SK-N-SH (cell line): ENCODE results near the gene TUT4. TPM values are rescaled to one million over a fixed set of nuclear protein-coding genes. Genes with fewer than 3 reads are reported as not detected.

Source experiments
- CTCF ChIA-PET: fragments of 300-600, 350-600 bp; formaldehyde crosslinking; extraction: SDS; loops from one replicate; lab custom pipeline; 2021; lab: Yijun Ruan, JAX
- POLR2A ChIA-PET: fragments of 350-600 bp; sonication (Branson Sonifier 250); formaldehyde crosslinking; extraction: SDS; loops from one replicate; lab custom pipeline; 2020; ENCODE audit warnings: antibody characterized with exemption, inconsistent platforms; lab: Yijun Ruan, JAX
- DNase-seq: peaks from one replicate; pipeline ENCODE4 v3.0.0; 2012
- H2AFZ ChIP-seq: fragments of 200-600 bp; sonication (generic); 2 replicates; pipeline ENCODE4 v1.8.1; 2016; ENCODE audit warnings: antibody characterized with exemption, mild to moderate bottlenecking, low read depth
- H3F3A ChIP-seq: fragments of 200-600 bp; sonication (generic); replicated peaks from 2 replicates; pipeline ENCODE3; 2016; ENCODE audit warnings: antibody characterized with exemption, mild to moderate bottlenecking; ENCODE audit not compliant: insufficient read depth
- H3K27ac ChIP-seq, 2 experiments: fragments of 200-500 bp in 1 of 2; fragments of 200-600 bp in 1 of 2; sonication (Bioruptor generic) in 1 of 2; sonication (generic), shearing (Covaris generic) in 1 of 2; 2 replicates each; pipeline versions ENCODE4 v1.5.1 to v1.6.1; 2014 to 2016; ENCODE audit warnings: low read depth in 2 of 2, inconsistent platforms in 1 of 2, low read length in 1 of 2, mild to moderate bottlenecking in 1 of 2, mixed read lengths in 1 of 2
- H3K27me3 ChIP-seq: fragments of 200-600 bp; sonication (generic), shearing (Covaris generic); 2 replicates; pipeline ENCODE4 v1.6.1; 2016; ENCODE audit warnings: mixed run types; ENCODE audit not compliant: insufficient read depth
- H3K36me3 ChIP-seq, 2 experiments: fragments of 200-500 bp in 1 of 2; fragments of 200-600 bp in 1 of 2; sonication (Bioruptor generic) in 1 of 2; sonication (generic) in 1 of 2; replicated peaks in 1 of 2; 2 replicates each; pipeline versions ENCODE3 to v1.5.1; 2014 to 2016; ENCODE audit warnings: low read length in 1 of 2, mild to moderate bottlenecking in 1 of 2; ENCODE audit not compliant: insufficient read depth in 2 of 2, control insufficient read depth in 1 of 2
- H3K4me1 ChIP-seq, 2 experiments: fragments of 200-500 bp in 1 of 2; fragments of 200-600 bp in 1 of 2; sonication (Bioruptor generic) in 1 of 2; sonication (generic), shearing (Covaris generic) in 1 of 2; 2 replicates each; pipeline versions ENCODE4 v1.5.1 to v1.6.1; 2014 to 2016; ENCODE audit warnings: low read depth in 1 of 2, low read length in 1 of 2, mixed run types in 1 of 2; ENCODE audit not compliant: insufficient read depth in 2 of 2, control insufficient read depth in 1 of 2
- H3K4me2 ChIP-seq: fragments of 200-600 bp; sonication (generic), shearing (Covaris generic); 2 replicates; pipeline ENCODE4 v1.6.1; 2017; ENCODE audit warnings: mixed run types
- H3K4me3 ChIP-seq, 2 experiments: fragments of 200-500 bp in 1 of 2; fragments of 200-600 bp in 1 of 2; sonication (Bioruptor generic) in 1 of 2; sonication (generic), shearing (Covaris generic) in 1 of 2; 2 replicates each; pipeline versions ENCODE4 v1.5.1 to v1.8.1; 2014 to 2016; ENCODE audit warnings: low read depth in 2 of 2, inconsistent platforms in 1 of 2, low read length in 1 of 2, mild to moderate bottlenecking in 1 of 2, mixed read lengths in 1 of 2, moderate library complexity in 1 of 2
- H3K79me2 ChIP-seq: fragments of 200-600 bp; sonication (generic); 2 replicates; pipeline ENCODE4 v1.8.1; 2017; ENCODE audit warnings: mild to moderate bottlenecking; ENCODE audit not compliant: insufficient read depth
- H3K9ac ChIP-seq: fragments of 200-600 bp; sonication (generic); 2 replicates; pipeline ENCODE4 v1.6.1; 2017; ENCODE audit warnings: mixed run types
- H3K9me2 ChIP-seq: fragments of 200-600 bp; sonication (generic); 2 replicates; pipeline ENCODE4 v1.6.1; 2017; ENCODE audit warnings: mixed run types
- H3K9me3 ChIP-seq: fragments of 200-600 bp; sonication (generic); 2 replicates; pipeline ENCODE4 v1.6.1; 2017; ENCODE audit warnings: mixed run types, mild to moderate bottlenecking, moderate library complexity
- H4K20me1 ChIP-seq: fragments of 200-600 bp; sonication (generic); 2 replicates; pipeline ENCODE4 v1.6.1; 2017; ENCODE audit warnings: mild to moderate bottlenecking, mixed run types; ENCODE audit not compliant: insufficient read depth
- CTCF ChIP-seq: fragments of 200-600 bp; sonication (generic); IDR thresholded peaks from 2 replicates; pipeline ENCODE4 v1.6.1; 2017; ENCODE audit warnings: antibody characterized with exemption, mild to moderate bottlenecking, moderate library complexity
- ELF1 ChIP-seq: IDR thresholded peaks from 2 replicates; pipeline ENCODE4 v1.4.0; 2012
- EP300 ChIP-seq, 2 experiments: IDR thresholded peaks; 2 replicates each; pipeline versions ENCODE4 v1.4.0 to v1.6.1; 2012; ENCODE audit warnings: borderline replicate concordance in 1 of 2, low read depth in 1 of 2, low read length in 1 of 2
- FOSL2 ChIP-seq: IDR thresholded peaks from 2 replicates; pipeline ENCODE4 v1.4.0; 2012; ENCODE audit warnings: low read depth, mild to moderate bottlenecking, moderate library complexity, borderline replicate concordance
- FOXJ3 ChIP-seq: sonication (generic); formaldehyde crosslinking; IDR thresholded peaks from 2 replicates; pipeline ENCODE4 v1.5.1; 2020; ENCODE audit warnings: mild to moderate bottlenecking, missing genetic modification reagents
- FOXM1 ChIP-seq: IDR thresholded peaks from 2 replicates; pipeline ENCODE4 v1.4.0; 2012; ENCODE audit warnings: low read depth, mild to moderate bottlenecking
- MAX ChIP-seq: IDR thresholded peaks from 2 replicates; pipeline ENCODE4 v1.4.0; 2012; ENCODE audit warnings: low read depth
- MEF2A ChIP-seq: IDR thresholded peaks from 2 replicates; pipeline ENCODE4 v1.4.0; 2012; ENCODE audit warnings: low read depth, borderline replicate concordance
- NFIC ChIP-seq: IDR thresholded peaks from 2 replicates; pipeline ENCODE4 v1.4.0; 2012; ENCODE audit warnings: borderline replicate concordance
- NRF1 ChIP-seq: IDR thresholded peaks from 2 replicates; pipeline ENCODE4 v1.6.1; 2012; ENCODE audit warnings: low read depth, mild to moderate bottlenecking, low read length
- PBX3 ChIP-seq: IDR thresholded peaks from 2 replicates; pipeline ENCODE4; 2012
- RAD21 ChIP-seq: IDR thresholded peaks from 2 replicates; pipeline ENCODE4 v1.6.1; 2012; ENCODE audit warnings: mild to moderate bottlenecking, low read length
- RCOR1 ChIP-seq: fragments of 150-350 bp; IDR thresholded peaks from 2 replicates; pipeline ENCODE4 v1.6.1; 2017; ENCODE audit warnings: antibody characterized with exemption, low read length
- RFX5 ChIP-seq: IDR thresholded peaks from 2 replicates; pipeline ENCODE4 v1.6.1; 2012; ENCODE audit warnings: mild to moderate bottlenecking, improper control_type of control experiment, low read length
- RXRA ChIP-seq: IDR thresholded peaks from 2 replicates; pipeline ENCODE4 v1.4.0; 2012; ENCODE audit warnings: low read depth, mild to moderate bottlenecking, borderline replicate concordance
- SMC3 ChIP-seq: IDR thresholded peaks from 2 replicates; pipeline ENCODE4 v1.6.1; 2012; ENCODE audit warnings: low read depth, low read length, improper control_type of control experiment
- TEAD4 ChIP-seq: IDR thresholded peaks from 2 replicates; pipeline ENCODE4 v1.4.0; 2012; ENCODE audit warnings: mild to moderate bottlenecking, borderline replicate concordance; ENCODE audit not compliant: insufficient read depth
- USF2 ChIP-seq: fragments of 150-350 bp; IDR thresholded peaks from 2 replicates; pipeline ENCODE4 v1.6.1; 2017; ENCODE audit warnings: antibody characterized with exemption, low read length, low read depth, borderline replicate concordance
- WGBS: methylation state at CpG from one replicate; pipeline ENCODE4 v1.1.6; 2017; ENCODE audit warnings: low lambda C conversion rate; 5-methylcytosine and 5-hydroxymethylcytosine counted together
- polyA plus RNA-seq, 3 experiments: library from polyadenylated mRNA; depleted of rRNA; stranded (reverse); fragments of >200 nt; gene quantifications; 2 replicates each; pipeline ENCODE4 v1.2.3, GENCODE V29; 2012

TUT4 gene
- polyA plus RNA-seq, 1 of the 3 experiments (the other 2 are of a cell fraction), result 28.3 TPM

- no peaks in the 10 kb centered on the region for H3K27me3 ChIP-seq
- POLR2A ChIA-PET, result interaction anchor here (0.5 kb wide), 1 partner anchor 70 kb away, joined by 5 read pairs; no protein-coding TSS in a partner anchor
- no peak overlapping the region for H3K9ac ChIP-seq
- DNase-seq, result no peak
- no peaks in the 10 kb centered on the region for H3K79me2 ChIP-seq
- H3K4me2 ChIP-seq, result no peak overlapping the region
- H3F3A ChIP-seq, result peaks cover 10% of the 10 kb centered on the region
- H3K27ac ChIP-seq, result no peak overlapping the region
- H2AFZ ChIP-seq, result no peak overlapping the region
- H3K36me3 ChIP-seq, result peaks cover 70 to 80% of the 10 kb centered on the region in 2 experiments
- no peaks in the 10 kb centered on the region for H4K20me1 ChIP-seq
- TF ChIP-seq USF2 (no peak), FOSL2 (no peak), NRF1 (no peak), MEF2A (no peak), RXRA (no peak), TEAD4 (no peak), PBX3 (no peak)
- TF ChIP-seq, all 33 proteins: peak for 0
- no peaks in the 10 kb centered on the region for H3K9me3 ChIP-seq
- H3K9me2 ChIP-seq, result no peaks in the 10 kb centered on the region
- peaks cover 0 to 8% of the 10 kb centered on the region in 2 experiments; a peak in 1 of 4 replicates for H3K4me1 ChIP-seq
- CTCF ChIA-PET, result no interaction called here
- no peak overlapping the region for H3K4me3 ChIP-seq
- 100% methylated on average over 1 of the region's 1 CpG for WGBS
Observed at GRCh38 chr1:52420713-52421112, 132.2 kb downstream of the TUT4 start.

- ChIA-PET CTCF (no interaction called here), POLR2A (no interaction called here)
- 98% methylated on average over 2 of the region's 2 CpGs for WGBS
- no peak overlapping the region for H3K4me2 ChIP-seq
- H2AFZ ChIP-seq, result no peak overlapping the region
- H3K9ac ChIP-seq, result no peak overlapping the region
- H3K79me2 ChIP-seq, result no peaks in the 10 kb centered on the region
- no peaks in the 10 kb centered on the region for H3K4me1 ChIP-seq
- H3K9me2 ChIP-seq, result no peaks in the 10 kb centered on the region
- no peak overlapping the region for H3K4me3 ChIP-seq
- no peak overlapping the region for H3K27ac ChIP-seq
- no peak for TF ChIP-seq NFIC
- no peak for TF ChIP-seq FOXJ3
- TF ChIP-seq SMC3, result no peak
- DNase-seq, result no peak
- no peaks in the 10 kb centered on the region for H3K9me3 ChIP-seq
- no peaks in the 10 kb centered on the region for H4K20me1 ChIP-seq
- peaks cover 12% of the 10 kb centered on the region for H3F3A ChIP-seq
- H3K27me3 ChIP-seq, result no peaks in the 10 kb centered on the region
- H3K36me3 ChIP-seq, result peaks cover 83 to 95% of the 10 kb centered on the region in 2 experiments
Observed at GRCh38 chr1:52416811-52417210, 136.1 kb downstream of the TUT4 start.

- no peaks in the 10 kb centered on the region for H3K27me3 ChIP-seq
- no peak overlapping the region for H3K4me2 ChIP-seq
- H3K4me1 ChIP-seq, result no peaks in the 10 kb centered on the region
- ChIA-PET CTCF (interaction anchor here (1.0 to 1.8 kb wide), 3 partner anchors 10 to 288 kb away, joined by 3 to 5 read pairs (median 4); no protein-coding TSS in a partner anchor), POLR2A (interaction anchor here (1.0 kb wide), 1 partner anchor 11 kb away, joined by 3 read pairs; the partner anchor contains the start of genes ORC1 and PRPF38A)
- H3K4me3 ChIP-seq, result no peak overlapping the region
- H3F3A ChIP-seq, result peaks cover 6% of the 10 kb centered on the region
- H3K36me3 ChIP-seq, result peaks cover 78 to 93% of the 10 kb centered on the region in 2 experiments
- H3K9me2 ChIP-seq, result no peaks in the 10 kb centered on the region
- H3K9ac ChIP-seq, result no peak overlapping the region
- no peaks in the 10 kb centered on the region for H3K9me3 ChIP-seq
- no peaks in the 10 kb centered on the region for H3K79me2 ChIP-seq
- no peak for DNase-seq
- H4K20me1 ChIP-seq, result no peaks in the 10 kb centered on the region
- H3K27ac ChIP-seq, result no peak overlapping the region
- no peak overlapping the region for H2AFZ ChIP-seq
- TF ChIP-seq RCOR1 (no peak), EP300 (IDR thresholded peaks at IDR 0.05; ENCODE audit: borderline replicate concordance in 1 of 2, low read depth in 1 of 2, low read length in 1 of 2) (no peak), RAD21 (no peak), NRF1 (no peak), MAX (no peak), CTCF (no peak), RFX5 (no peak), FOSL2 (no peak), FOXM1 (no peak), ELF1 (no peak)
Observed at GRCh38 chr1:52414942-52415341, 137.9 kb downstream of the TUT4 start.
